GM21360 (cell line): ENCODE results near the gene ZMYND19.
"Not testable (repeated sequence)": the region's sequence is repeated elsewhere in the genome, so short reads cannot be mapped to it uniquely, and the experiment has no call there.

Experiments
- ATAC-seq: cut with Tn5 transposase; IDR thresholded peaks from one replicate; pipeline ENCODE4 v1.9.1; 2021; ENCODE audit warnings: mild to moderate bottlenecking, moderate library complexity; ENCODE audit not compliant: unreplicated experiment

ZMYND19 gene

DNA sequence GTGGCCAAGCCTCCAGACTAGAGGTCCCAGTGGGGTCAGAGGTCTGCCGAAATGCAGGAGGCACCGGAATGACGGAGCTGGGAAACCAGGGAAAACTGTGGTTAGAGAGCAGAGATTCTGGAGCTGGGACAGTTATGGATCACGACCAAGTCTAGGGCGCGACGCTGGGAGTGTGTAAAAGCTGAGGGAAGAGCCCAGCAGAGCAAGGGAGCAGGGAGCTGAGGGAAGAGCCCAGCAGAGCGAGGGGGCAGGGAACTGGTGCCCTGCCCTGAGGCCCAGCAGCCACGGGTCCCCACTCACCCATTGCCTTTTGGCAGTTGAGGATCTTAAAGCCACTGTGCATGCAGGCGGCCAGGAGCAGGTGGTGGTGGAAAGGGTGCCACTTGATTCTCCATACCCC is 26.2 kb downstream of the ZMYND19 start:
- ATAC-seq: no peak

DNA sequence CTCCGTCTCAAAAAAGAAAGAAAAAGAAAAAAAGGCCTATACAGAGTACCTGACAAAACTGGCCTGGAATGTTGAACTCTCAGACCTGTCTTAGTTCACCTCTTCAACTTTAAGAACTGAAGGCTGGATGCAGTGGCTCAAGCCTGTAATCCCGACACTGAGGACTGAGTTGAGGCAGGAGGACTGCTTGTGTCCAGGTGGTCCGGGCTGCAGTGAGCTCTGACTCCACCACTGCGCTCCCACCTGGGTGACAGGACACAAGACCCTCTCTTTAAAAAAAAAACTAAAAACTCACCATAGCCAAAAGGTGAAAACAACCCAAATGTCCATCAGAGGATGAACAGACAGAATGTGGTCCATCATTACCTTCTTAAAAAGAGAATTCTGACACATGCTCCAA is 32.2 kb downstream of the ZMYND19 start:
- no peak for ATAC-seq

DNA sequence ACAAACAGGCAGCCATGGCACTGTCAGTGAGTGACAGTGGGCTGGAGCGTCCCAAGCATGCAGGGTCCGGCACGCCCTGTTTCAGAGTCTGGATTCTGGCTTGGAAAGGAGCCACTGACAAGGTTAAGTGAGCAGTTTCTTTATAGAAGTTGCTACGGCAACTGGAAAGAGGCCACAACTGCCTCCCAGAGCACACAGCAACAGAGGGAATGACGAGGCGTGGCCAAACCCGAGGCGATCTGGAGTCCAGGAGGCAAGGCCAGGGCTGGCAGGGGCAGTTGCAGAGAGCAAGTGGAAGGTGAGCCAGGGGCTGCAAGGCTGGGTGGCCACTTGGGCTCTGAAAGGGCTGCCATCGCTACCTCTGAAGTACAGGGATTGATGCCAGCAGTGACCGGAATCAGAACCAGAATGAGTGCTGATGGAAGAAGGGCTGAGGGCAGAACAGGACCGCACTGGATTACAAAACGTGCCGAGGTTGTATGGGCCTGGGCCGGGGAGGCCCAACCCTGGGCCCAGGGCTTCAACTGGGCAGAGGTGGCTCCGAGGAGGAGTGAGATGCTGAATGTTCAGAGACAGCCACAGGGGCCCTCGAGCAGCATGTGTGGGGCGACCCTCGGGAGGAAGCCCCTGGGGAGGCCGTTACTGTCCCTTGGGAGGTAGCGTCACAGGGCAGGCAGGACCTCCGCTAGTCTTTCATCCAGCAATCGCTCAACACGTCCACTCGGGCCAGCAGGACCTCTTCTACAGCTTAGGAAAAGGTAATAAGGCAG is 34.1 kb downstream of the ZMYND19 start:
- no peak for ATAC-seq

DNA sequence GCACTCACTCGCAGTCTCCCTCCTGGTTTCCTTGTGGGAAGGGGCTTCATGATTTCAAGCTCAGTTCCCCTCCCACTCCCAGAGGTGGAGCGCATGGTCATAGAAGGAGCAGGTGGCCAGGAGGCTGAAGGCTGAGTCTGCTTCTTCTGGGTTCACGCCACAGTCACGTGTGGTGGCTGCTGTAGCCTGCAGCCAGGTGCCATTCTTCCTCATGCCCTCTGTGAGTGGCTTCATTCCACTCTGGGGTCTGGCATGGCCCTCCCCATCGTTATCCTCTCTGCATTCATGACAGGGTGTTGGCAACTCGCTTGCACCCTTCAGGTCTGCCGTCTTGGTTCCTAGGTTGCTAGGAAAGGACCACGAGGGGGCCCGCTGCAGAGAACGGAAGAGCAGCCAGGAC is 35.1 kb downstream of the ZMYND19 start:
- ATAC-seq: no peak

DNA sequence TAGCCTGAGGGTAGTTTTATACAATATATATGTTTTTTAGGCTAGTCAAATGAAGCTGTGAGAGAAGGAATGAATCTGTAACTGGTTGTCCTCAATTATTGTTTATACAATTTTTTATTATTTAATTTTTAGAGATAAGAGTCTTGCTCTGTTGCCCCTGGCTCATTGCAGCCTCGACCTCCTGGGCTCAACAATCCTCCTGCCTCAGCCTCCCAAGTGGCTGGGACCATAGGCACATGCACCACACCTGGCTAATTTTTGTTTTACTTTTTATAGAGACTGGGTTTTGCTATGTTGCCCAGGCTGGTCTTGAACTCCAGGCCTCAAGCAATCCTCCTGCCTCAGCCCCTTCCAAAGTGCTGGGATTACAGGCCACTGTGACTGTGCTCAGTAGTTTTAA is 36.0 kb downstream of the ZMYND19 start:
- ATAC-seq: no peak

DNA sequence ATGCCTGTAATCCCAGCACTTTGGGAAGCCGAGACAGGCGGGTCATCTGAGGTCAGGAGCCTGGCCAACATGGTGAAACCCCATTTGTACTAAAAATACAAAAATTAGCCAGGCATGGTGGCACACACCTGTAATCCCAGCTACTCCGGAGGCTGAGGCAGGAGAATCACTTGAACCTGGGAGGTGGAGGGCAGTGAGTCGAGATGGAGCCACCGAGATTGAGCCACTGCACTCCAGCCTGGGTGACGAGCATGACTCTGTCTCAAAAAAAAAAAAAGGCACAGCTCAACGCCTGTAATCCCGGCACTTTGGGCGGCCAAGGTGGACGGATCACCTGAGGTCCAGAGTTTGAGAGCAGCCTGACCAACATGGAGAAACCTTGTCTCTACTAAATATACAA is 36.7 kb downstream of the ZMYND19 start:
- ATAC-seq: not testable (repeated sequence)

DNA sequence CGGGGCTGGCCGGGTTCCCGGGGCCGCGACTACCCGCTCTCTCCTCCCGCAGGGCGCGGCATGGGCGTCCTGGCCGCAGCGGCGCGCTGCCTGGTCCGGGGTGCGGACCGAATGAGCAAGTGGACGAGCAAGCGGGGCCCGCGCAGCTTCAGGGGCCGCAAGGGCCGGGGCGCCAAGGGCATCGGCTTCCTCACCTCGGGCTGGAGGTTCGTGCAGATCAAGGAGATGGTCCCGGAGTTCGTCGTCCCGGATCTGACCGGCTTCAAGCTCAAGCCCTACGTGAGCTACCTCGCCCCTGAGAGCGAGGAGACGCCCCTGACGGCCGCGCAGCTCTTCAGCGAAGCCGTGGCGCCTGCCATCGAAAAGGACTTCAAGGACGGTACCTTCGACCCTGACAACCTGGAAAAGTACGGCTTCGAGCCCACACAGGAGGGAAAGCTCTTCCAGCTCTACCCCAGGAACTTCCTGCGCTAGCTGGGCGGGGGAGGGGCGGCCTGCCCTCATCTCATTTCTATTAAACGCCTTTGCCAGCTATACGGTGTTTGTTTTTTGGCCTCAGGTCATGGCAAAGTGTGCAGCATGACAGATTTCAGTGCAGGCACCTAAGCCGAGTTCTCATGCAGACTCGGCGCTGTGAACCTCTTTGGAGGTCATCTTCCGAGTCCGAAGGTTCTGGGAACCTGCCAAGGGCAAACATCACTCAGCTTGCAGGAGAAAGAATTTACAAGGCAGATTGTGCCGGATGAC is 38.1 kb downstream of the ZMYND19 start:
- ATAC-seq: no peak

DNA sequence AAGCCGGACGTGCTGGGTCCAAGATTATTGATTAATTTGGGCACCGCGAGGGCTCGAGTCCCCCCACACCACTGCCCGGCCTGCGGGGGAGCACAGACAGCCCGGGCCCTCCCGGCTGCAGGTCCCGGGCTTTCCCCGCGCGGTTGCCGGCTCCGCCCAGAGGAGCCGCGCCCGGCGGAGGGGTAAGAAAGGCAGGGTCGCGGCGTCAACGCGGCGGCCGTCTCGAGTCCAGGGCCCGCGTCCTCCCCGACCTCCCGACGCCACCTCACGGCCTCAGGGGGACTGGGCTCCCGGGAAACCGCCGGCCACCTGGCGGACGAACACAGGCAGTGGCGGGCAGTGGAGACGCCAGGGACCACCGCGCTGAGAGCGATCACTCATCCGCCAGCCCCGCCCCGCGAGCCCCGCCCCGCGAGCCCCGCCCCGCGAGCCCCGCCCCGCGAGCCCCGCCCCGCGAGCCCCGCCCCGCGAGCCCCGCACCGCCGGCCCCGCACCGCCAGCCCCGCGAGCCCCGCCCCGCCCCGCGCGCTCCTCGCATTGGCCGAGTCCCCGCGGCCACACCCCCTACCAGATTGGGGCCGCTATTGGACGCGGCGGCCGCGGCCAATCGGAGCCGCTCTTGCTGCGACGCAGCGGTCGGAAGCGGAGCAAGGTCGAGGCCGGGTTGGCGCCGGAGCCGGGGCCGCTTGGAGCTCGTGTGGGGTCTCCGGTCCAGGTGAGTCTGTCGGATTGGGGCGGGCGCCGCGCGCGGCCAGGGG is 38.9 kb downstream of the ZMYND19 start, which contains the start of gene MRPL41:
Gene MRPL41, plus strand, starts transcription at position 616 of the 758 bp plus-strand sequence. CDS start 203 bp downstream, outside the sequence.
- ATAC-seq: peak; percentile 72

DNA sequence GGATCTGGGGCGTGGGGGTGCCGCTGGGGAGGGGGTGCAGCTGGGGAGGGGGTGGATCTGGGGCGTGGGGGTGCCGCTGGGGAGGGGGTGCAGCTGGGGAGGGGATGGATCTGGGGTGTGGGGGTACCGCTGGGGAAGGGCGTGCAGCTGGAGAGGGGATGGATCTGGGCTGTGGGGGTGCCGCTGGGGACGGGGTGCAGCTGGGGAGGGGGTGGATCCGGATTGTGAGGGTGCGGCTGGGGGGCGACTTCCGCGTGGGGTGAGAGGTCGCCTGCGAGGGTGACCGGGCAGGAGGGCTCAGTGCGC is 39.4 kb downstream of the ZMYND19 start:
- not testable (repeated sequence) for ATAC-seq

DNA sequence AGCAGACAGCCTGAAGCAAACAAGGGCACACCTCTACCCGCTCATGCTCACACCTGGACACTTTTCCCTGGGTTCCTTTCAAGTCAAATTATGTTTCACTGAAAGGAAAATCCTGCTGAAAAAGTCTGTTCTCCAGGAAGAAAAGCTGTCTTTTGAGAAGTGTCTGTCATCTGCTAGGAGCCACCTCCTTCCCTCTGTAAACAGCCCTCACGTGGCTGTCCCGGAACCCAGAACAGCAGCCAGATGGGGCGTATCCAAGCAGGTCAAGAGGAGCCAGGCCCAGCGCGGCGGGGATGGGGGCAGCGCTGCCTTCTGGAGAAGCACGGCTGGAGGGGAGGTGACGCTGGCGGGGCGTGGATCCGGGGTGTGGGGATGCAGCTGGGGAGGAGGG is 40.1 kb downstream of the ZMYND19 start, which contains the start of gene PNPLA7:
Gene PNPLA7, minus strand, starts transcription at position 172 of the 391 bp plus-strand sequence. CDS start 205 bp downstream, outside the sequence.
- ATAC-seq: no peak

DNA sequence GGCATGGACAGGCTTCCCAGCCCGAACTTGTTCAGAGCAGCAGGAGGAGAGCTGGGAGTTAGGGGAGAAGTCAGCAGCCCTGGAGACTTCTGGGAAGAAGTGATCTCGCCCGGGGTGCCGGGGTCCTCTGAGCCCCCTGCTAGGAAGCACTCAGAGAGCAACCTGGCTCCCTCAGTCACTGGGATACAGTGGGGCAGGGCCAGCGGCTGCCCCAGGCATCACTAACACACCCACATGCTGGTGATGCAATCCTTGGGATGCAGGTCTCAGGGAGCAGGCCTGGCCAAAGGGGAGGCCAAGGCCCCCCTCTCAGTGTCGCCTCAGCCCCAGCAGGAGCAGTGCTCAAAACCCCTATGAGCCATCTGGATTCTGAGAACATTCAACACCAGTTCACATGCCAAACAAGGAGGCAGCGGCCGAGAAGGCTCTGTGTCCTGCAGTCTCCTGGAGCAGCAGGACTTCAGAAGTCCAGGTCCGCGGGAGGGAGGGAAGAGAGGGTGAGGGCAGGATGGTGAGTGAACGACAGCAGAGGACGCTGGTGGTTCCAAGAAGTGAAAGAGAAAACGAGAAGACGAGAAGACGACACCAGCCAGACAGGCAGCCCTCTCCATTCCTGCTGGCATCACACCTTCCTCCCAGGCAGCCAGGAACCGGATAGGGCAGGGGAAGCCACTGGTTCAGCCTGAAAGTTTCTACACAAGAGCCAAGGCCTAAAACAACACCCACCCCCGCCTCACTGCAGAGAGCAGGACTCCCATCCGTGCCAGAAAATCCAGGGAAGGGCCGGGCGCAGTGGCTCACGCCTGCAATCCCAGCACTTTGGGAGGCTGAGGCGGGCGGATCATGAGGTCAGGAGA is 42.4 kb downstream of the ZMYND19 start:
- ATAC-seq: no peak

DNA sequence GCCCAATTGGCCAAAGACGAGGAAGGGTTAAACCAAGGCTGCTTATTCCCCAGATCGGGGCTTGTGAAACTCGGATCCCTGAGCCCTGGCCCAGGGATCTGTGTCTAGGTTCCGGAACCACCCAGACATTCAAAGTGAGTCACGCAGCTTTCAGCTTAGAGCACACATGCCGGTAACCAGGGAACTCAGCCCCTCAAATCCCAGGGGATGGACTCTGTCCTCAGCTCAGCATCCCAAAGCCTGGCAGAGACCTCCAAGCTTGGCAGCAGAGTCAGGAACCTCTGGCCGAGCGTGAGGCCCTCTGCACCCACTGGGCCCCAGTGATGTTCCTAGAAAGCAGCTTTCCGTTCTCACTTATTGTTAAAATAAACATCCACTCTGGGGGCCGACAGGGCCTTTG is 45.2 kb downstream of the ZMYND19 start:
- ATAC-seq: no peak

DNA sequence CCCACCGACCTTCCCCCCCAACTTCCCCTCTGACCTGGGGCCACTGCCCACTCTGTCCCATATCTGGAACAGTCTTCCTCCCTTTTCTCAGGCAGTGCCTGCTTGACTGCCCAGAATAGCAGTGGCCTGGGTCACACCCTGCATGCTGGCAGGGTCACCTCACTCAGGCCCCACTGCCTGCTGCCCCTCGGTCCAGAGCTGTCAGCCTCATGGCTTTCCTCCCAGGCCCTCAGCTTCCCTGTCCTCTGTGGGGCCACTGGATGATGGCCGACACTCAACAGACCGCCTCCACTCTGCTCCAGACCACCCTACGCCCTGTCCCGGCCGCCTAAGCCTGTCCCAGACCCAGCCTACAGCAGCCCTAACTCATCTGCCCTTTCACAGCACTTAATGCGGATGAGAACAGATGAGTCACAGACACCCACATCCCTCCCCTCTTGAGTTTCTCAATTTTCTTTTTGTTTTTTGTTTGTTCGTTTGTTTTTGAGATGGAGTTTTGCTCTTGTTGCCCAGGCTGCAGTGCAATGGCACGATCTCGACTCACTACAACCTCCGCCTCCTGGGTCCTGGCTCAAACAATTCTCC is 46.0 kb downstream of the ZMYND19 start:
- no peak for ATAC-seq

DNA sequence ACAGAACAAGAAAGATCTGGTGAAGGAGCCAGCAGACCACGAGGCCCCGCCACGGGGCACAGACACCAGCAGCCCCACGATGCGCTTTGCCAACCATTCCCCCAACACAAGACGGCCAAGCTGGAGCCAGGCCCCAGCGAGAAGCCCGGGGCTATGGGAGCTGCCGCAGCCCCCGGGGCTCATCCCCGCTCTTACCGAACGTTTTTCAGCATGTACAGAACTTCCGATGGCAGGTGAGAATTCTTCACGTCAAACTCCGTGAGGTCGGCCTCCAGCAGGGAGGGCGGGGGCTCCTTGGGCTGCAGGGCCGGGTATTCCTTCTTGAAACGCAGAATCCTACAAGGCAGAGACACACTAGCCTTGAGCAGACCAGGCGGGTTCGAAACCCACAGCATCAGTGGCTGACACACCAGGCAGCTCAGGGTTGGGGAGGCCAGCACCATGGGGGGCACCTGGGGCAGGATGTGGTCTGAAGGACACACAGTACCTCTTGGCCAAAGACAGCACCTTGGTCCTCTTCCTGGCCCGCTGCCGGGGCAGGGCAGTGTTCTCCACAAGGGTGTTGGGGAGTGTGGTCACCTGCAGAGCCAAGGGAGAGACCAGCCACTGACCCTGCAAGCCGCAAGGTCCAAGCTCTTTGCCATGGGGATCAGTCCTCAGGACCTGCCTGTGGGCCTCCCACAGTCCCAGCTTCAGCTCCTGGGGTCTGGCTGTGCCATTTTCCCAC is 46.9 kb downstream of the ZMYND19 start:
- ATAC-seq: no peak

DNA sequence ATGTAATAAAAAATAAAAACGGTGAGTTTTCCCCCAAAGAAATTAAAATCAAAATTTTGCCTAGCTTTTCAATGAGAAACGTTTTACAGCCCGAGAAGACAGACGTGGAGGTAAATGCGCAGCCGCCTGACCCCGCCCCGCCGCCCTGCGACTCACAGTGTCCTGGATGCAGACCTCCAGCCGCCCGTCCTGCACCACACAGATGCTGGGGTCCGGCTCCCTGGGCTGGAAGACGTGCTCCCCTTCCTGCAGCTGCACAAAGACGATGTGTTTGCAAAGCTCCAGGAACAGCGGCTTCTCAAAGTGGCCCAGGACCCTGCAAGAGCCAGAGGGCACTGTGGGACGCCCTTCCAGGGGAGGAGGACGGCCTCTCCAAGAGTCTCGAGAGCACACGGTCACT is 47.8 kb downstream of the ZMYND19 start:
- ATAC-seq: no peak

DNA sequence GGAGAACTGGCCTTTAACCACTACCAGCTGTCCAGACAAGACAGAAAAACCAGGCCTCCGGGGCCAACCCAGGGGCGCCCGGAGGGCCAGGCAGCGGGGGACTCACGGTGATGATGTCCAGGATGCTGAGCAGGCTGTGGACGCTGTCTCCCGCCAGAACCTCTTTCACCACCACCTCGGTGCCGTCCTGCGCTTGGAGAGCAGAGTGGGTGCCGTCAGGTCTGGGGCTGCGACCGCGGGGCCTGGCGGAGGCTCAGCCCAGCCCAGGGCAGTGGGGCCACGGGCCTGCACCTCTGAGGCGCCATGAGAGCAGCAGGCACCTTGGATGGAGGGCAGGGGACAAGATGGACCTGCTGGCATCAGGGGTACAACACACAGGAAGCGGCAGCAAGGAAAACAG is 49.8 kb downstream of the ZMYND19 start:
- ATAC-seq: no peak

DNA sequence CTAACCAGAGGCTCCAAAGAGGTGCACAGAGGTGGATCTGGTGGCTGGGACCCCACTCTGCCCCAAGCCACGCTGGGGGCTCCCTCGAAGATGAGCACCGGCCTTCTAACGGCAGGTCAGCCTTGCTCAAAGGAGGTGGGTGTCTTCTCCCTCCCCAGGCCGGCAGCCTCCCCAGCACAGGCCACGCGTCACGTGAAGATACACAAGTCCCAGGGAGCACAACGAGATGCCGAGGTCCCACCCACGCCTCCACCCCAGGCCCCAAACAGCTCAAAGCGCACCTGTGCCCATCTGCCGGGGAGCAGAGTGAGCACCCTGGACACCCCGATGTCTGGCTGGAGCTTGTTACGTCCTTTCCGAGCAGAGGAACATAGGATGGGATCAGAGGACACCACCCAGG is 52.3 kb downstream of the ZMYND19 start:
- ATAC-seq: no peak

DNA sequence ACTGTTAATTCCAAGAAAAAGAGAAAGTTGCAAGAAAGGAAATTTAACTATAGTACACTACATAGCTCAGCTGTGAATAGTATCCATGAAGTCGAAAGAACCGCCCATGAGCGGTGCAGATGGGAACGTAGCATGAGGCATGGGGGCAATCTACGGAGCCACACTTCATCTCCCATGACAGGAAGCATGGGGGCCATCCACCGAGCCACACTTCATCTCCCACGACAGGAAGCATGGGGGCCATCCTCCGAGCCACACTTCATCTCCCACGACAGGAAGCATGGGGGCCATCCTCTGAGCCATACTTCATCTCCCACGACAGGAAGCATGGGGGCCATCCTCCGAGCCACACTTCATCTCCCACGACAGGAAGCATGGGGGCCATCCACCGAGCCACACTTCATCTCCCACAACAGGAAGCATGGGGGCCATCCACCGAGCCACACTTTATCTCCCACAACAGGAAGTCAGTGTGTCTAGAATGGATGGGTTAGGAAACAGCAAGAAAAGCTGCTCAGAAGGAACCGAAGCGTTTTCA is 53.6 kb downstream of the ZMYND19 start:
- ATAC-seq: not testable (repeated sequence)

DNA sequence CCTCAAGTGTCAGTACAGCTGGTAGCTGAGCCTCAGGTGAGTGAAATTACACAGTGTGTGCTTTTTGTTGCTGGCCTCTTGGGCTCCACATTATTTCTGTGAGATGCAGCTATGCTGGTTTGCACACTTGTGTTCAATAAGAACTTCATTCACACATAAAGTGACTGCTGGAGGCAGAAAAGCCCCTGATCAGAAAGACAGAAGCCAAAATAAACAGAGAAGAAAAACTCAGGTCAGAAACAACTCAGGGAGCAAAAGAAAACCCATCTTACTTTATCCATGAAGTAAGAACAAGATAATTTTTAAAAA is 55.2 kb downstream of the ZMYND19 start:
- ATAC-seq: no peak
